Activated CD4-positive, alpha-beta memory T cell treated with anti-CD3 and anti-CD28 coated beads, Interleukin-2, amount 10 ng/mL, durations not matched to agents 7 days and 5 days (primary cell): ENCODE data around the gene PON2. TPM values are rescaled to one million over a fixed set of nuclear protein-coding genes. Genes with fewer than 3 reads are reported as not detected.

Experiments
- CTCF ChIA-PET: fragments of 350-600 bp; sonication (Branson Sonifier 250); formaldehyde crosslinking; loops from one replicate; lab custom pipeline; 2021; ENCODE audit warnings: antibody characterized with exemption, inconsistent platforms; lab: Charles Lee
- POLR2A ChIA-PET: fragments of 350-600 bp; sonication (Branson Sonifier 250); formaldehyde crosslinking; loops from one replicate; lab custom pipeline; 2021; ENCODE audit warnings: antibody characterized with exemption; lab: Charles Lee
- DNase-seq: peaks from one replicate; pipeline ENCODE4 v3.0.0-alpha.2; 2020
- H3K27ac Mint-ChIP-seq: one replicate; pipeline ENCODE4 v1.8.0; 2021; ENCODE audit warnings: mild to moderate bottlenecking, mixed read lengths
- H3K27me3 Mint-ChIP-seq: one replicate; pipeline ENCODE4 v1.8.0; 2021; ENCODE audit warnings: mixed read lengths
- H3K36me3 Mint-ChIP-seq: one replicate; pipeline ENCODE4 v1.8.0; 2021; ENCODE audit warnings: low read depth, mixed read lengths
- H3K4me1 Mint-ChIP-seq: one replicate; pipeline ENCODE4 v1.8.0; 2021; ENCODE audit warnings: mixed read lengths
- H3K4me3 Mint-ChIP-seq: one replicate; pipeline ENCODE4 v1.8.0; 2021; ENCODE audit warnings: mild to moderate bottlenecking, mixed read lengths
- H3K9me3 Mint-ChIP-seq: one replicate; pipeline ENCODE4 v1.8.0; 2021; ENCODE audit warnings: mixed read lengths
- total RNA-seq, 2 experiments: library from RNA; stranded (reverse); gene quantifications; one replicate each; pipeline ENCODE4 v1.2.3, GENCODE V29; 2021

The PON2 gene
- 1 to 10 TPM; 3.5 to 4.3 TPM for total RNA-seq

- peak within 1 kb of the TSS; percentile 41 for H3K27ac Mint-ChIP-seq
- peaks cover 11% of the 10 kb centered on the region for H3K27me3 Mint-ChIP-seq
- peak; percentile 50 for DNase-seq
- peaks cover 10% of the 10 kb centered on the region for H3K4me1 Mint-ChIP-seq
- H3K36me3 Mint-ChIP-seq = no peaks in the 10 kb centered on the region
- CTCF ChIA-PET = interaction anchor here (1.3 kb wide), 1 partner anchor 42 kb away, joined by 4 read pairs; no protein-coding TSS in a partner anchor
- peak within 1 kb of the TSS; percentile 70 for H3K4me3 Mint-ChIP-seq
- no peaks in the 10 kb centered on the region for H3K9me3 Mint-ChIP-seq
- POLR2A ChIA-PET = no interaction called here
Observed at GRCh38 chr7:95434557-95435421, at the start of gene PON2. Gene PON2, minus strand, starts transcription at chr7:95435028. Its CDS starts 77 bp downstream, at chr7:95434951.

- POLR2A ChIA-PET = no interaction called here
- DNase-seq = no peak
- CTCF ChIA-PET = interaction anchor here (0.5 to 2.0 kb wide), 2 partner anchors 20 to 30 kb away, joined by 4 to 6 read pairs; no protein-coding TSS in a partner anchor
Observed at GRCh38 chr7:95482424-95482823, 47.6 kb upstream of the PON2 start.

DNA sequence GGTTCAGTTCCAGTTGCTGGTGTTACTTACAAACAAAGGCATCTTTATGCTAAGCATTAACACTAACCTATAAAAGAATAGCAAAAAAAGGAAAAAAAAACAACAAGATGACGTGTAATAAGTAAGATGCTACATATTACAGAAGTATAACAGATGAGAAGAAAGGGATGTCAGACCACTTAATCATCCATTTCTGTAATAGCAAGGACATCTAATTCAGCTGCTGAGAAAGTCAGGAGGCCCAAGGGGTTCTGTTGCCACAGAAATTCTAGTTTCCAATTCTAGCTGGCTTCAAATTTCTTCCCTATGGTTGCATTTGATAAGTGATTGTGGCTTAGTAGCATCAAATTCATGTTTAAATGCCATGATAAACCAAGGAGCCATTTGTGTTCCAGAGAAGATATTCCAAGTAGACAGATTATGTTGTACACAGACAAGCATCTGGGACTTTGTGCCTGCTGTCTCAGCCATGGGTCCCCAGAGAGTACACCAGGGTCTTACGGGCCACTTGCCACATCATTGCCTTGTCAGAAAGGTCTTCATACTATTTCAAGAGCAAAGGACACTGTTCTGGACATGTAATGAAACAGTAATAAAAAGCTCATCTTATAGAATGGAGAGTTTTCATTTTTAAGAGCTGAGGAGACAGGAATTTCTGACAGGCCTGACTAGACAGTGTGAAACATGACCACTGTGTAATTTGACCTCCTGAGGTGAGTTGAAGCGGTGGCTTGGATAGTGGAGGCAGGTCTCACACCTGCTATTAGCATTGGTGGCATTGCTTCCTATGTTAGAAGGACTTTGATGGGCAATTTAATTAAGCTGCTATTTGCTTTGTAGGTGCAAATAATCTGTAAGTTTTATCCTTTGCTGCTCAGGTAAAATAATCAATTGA lies 46.7 kb upstream of the PON2 start:
- Mint-ChIP-seq H3K4me3 (no peak overlapping the region), H3K9me3 (no peaks in the 10 kb centered on the region), H3K27me3 (peaks cover 14% of the 10 kb centered on the region), H3K27ac (no peak overlapping the region), H3K36me3 (no peaks in the 10 kb centered on the region), H3K4me1 (no peaks in the 10 kb centered on the region)
- ChIA-PET POLR2A (no interaction called here), CTCF (interaction anchor here (2.0 kb wide), 1 partner anchor 31 kb away, joined by 6 read pairs; no protein-coding TSS in a partner anchor)
- DNase-seq = no peak

More at GRCh38 chr7:95482424-95482823, 47.6 kb upstream of the PON2 start:
- Mint-ChIP-seq H3K4me3 (no peak overlapping the region), H3K27ac (no peak overlapping the region), H3K4me1 (no peaks in the 10 kb centered on the region), H3K36me3 (no peaks in the 10 kb centered on the region), H3K27me3 (peaks cover 14% of the 10 kb centered on the region), H3K9me3 (no peaks in the 10 kb centered on the region)

DNA sequence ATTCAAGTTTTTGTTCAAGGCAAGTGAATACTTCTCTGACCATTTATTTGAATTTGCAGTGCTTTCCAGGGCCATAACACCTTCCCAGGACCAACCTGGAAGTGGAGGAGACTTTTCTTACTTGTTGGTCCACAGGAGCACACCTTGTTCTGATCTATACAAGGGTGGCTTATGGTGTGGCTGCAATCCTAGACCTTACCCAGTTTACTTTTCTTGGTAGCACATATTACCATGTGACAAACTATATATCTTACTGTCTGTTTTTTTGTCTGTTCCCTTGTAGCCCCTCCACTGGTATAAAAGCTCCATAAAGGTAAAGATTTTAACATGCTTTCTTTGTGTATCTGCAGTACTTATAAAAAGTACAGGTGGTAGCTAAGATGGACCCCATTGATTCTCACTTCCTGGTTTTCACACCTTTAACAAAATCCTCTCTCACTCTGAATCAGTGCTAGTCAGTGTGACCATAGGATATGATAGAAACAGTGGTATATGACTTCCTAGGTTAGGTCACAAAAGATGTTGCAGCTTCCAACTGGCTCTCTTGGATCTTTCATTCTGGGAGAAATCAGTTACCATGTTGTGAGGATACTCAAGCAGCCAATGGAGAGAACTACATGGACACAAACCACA lies 45.3 kb upstream of the PON2 start:
- no peak overlapping the region for H3K4me3 Mint-ChIP-seq
- ChIA-PET POLR2A (no interaction called here), CTCF (no interaction called here)
- no peak overlapping the region for H3K27ac Mint-ChIP-seq
- H3K9me3 Mint-ChIP-seq = no peaks in the 10 kb centered on the region
- H3K4me1 Mint-ChIP-seq = no peaks in the 10 kb centered on the region
- H3K27me3 Mint-ChIP-seq = peaks cover 8% of the 10 kb centered on the region
- DNase-seq = no peak
- H3K36me3 Mint-ChIP-seq = no peaks in the 10 kb centered on the region

GRCh38 chr7:95478272-95479037 lies 43.6 kb upstream of the PON2 start:
- Mint-ChIP-seq H3K9me3 (no peaks in the 10 kb centered on the region), H3K27me3 (peaks cover 6% of the 10 kb centered on the region), H3K36me3 (no peaks in the 10 kb centered on the region), H3K4me1 (no peaks in the 10 kb centered on the region), H3K27ac (no peak overlapping the region), H3K4me3 (no peak overlapping the region)
- POLR2A ChIA-PET = no interaction called here
- no peak for DNase-seq
- CTCF ChIA-PET = interaction anchor here (1.1 to 2.6 kb wide), 4 partner anchors 8 to 48 kb away, joined by 3 to 13 read pairs (median 7); partner anchors contain the start of gene ASB4

DNA sequence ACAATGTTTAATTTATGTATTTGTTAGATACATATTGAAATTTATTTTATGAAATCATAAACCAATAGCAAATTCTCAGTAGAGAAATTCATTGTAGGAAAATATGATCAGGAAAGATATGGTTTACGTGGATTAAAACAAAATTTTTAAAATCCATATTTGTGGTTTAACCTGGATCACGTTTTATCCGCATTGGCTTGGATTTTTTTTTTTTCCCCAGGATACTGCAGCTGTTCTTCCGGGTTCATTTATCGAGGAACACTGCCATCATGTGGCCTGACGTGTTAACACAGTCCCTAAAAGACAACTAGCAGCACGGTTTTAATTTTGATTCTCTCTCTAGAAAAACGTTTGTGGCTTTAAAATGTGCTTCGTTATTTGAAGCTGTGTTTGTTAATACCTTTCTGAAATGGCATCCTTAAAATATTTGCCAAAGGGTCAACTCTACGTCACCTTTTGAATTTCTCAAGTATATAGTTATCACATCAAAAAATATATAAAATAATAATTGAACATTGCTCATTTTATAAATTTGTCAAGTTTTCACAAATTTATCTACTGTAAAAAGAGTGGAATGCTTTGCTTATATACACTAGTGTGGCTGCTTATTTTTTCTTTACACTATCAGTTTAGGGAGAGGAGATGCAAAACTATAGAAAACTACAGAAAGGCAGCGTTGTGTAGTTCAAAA lies 42.2 kb upstream of the PON2 start:
- H3K36me3 Mint-ChIP-seq = no peaks in the 10 kb centered on the region
- peak; percentile 56 for DNase-seq
- POLR2A ChIA-PET = no interaction called here
- H3K4me1 Mint-ChIP-seq = no peaks in the 10 kb centered on the region
- no peak overlapping the region for H3K4me3 Mint-ChIP-seq
- CTCF ChIA-PET = interaction anchor here (0.6 to 3.3 kb wide), 23 partner anchors 8 to 1028 kb away, joined by 3 to 24 read pairs (median 4); partner anchors contain the start of genes ASB4, PON2 and PON3
- H3K27me3 Mint-ChIP-seq = peaks cover 6% of the 10 kb centered on the region
- H3K9me3 Mint-ChIP-seq = no peaks in the 10 kb centered on the region
- no peak overlapping the region for H3K27ac Mint-ChIP-seq

GRCh38 chr7:95476072-95476847 lies 41.4 kb upstream of the PON2 start:
- no peaks in the 10 kb centered on the region for H3K36me3 Mint-ChIP-seq
- CTCF ChIA-PET = interaction anchor here (0.6 to 3.3 kb wide), 21 partner anchors 9 to 1027 kb away, joined by 3 to 24 read pairs (median 4); partner anchors contain the start of genes ASB4, PON2 and PON3

DNA sequence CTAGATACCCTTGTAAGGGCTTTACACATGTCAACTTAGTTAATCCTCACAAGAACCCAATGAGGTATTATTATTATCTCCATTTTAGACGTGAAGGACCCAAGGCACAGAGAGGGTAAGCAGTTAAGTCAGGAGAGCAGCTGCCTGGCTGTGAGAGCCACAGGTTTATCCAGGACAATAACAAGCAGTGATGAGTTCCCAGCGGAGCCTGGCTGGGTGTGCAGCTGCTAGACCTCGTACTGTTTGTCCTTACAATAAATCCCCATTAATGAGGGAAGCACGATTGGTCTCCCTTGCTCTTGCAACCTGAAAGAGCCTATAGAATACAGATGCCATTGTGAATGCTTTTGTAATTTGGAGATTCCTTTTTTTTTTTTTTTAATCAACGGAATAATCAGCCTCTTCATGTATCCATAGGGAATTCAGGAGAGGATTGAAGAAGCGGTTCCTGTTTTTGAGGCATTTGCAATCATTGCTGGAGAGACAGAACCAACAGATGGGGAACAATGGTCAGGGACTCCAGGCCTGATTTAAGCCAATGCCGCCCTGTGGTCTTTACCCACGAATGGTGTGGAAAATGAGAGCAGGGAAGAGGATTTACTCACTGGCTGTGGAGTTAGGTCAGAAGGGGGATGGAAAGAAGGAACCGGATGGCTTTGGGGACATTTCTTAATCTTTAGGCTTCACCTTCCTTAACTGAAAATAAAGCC lies 38.6 kb upstream of the PON2 start:
- Mint-ChIP-seq H3K4me3 (no peak overlapping the region), H3K4me1 (peaks cover 3% of the 10 kb centered on the region), H3K27ac (no peak overlapping the region), H3K27me3 (peaks cover 6% of the 10 kb centered on the region), H3K9me3 (no peaks in the 10 kb centered on the region), H3K36me3 (no peaks in the 10 kb centered on the region)
- DNase-seq = no peak
- ChIA-PET POLR2A (no interaction called here), CTCF (interaction anchor here (0.9 kb wide), 1 partner anchor 26 kb away, joined by 3 read pairs; no protein-coding TSS in a partner anchor)

More at GRCh38 chr7:95476072-95476847, 41.4 kb upstream of the PON2 start:
- Mint-ChIP-seq H3K4me3 (no peak overlapping the region), H3K4me1 (no peaks in the 10 kb centered on the region), H3K9me3 (no peaks in the 10 kb centered on the region), H3K27ac (no peak overlapping the region), H3K27me3 (peaks cover 6% of the 10 kb centered on the region)
- POLR2A ChIA-PET = no interaction called here
- DNase-seq = no peak

DNA sequence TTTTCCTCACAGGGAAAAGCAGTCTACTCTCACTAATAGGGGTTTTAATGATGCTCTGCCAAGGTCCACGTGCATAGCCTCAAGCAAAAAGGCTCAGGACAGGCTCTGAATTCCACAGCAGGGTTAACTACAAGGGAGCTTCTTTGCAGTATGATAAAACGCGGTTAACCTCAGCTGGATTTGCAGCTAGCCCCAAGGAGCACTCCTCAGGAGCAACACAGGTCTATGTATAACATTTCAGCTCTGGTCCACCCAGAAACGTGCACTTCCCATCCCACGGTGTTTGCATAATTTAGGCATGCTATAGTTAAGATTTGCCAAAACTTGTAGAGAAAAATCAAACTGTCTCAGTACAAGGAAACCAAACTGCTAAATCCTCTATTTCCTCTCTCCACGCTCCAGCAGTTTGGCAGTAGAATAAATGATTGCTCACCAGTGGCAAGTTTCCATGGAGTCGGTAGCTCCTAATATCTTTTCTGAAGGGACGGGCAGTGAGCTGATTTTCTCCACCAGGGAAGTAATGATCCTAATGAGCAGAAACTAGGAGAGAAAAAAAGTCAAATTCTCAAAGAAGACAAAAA lies 37.8 kb upstream of the PON2 start:
- Mint-ChIP-seq H3K27ac (no peak overlapping the region), H3K4me1 (peaks cover 3% of the 10 kb centered on the region), H3K9me3 (no peaks in the 10 kb centered on the region), H3K4me3 (no peak overlapping the region), H3K27me3 (peaks cover under 1% of the 10 kb centered on the region), H3K36me3 (no peaks in the 10 kb centered on the region)
- POLR2A ChIA-PET = no interaction called here
- DNase-seq = no peak
- CTCF ChIA-PET = no interaction called here

DNA sequence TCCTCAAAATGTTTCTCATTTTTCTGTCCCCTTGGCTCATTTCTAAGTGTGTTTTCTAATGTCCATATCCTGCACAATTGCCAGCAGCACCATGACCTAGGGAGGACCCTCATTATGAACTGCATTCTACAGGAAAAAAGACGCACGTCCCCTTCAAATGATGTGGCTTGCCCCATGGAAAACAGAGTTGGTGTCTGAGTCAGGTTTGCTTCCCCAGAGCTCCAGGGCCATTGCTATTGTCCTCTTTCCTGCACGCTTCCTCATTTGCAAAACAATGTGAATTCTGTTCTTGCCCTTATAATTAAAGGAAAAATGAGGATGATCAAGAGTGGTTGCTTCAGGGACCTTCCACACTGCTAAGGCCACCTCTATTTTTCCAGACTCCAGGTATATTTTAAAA lies 36.2 kb upstream of the PON2 start:
- ChIA-PET POLR2A (no interaction called here), CTCF (no interaction called here)
- Mint-ChIP-seq H3K27me3 (no peaks in the 10 kb centered on the region), H3K4me1 (peaks cover 3% of the 10 kb centered on the region), H3K36me3 (no peaks in the 10 kb centered on the region), H3K9me3 (no peaks in the 10 kb centered on the region), H3K4me3 (no peak overlapping the region), H3K27ac (no peak overlapping the region)
- no peak for DNase-seq
